Right lobe of liver (tissue), 6 donors: Measurements from ENCODE around the gene ISG15. TPM values are rescaled to one million over a fixed set of nuclear protein-coding genes. Genes with fewer than 3 reads are reported as not detected.

ENCODE experiments used
- ATAC-seq, 4 donors: fragments of 200-7000 bp; cut with Tn5 transposase; one replicate each; pipeline ENCODE4 v1.9.1; 2020; ENCODE audit warnings: mild to moderate bottlenecking in 4 of 4, moderate library complexity in 4 of 4
- DNase-seq, 3 donors: peaks; one replicate each; pipeline ENCODE4 v3.0.0-alpha.2; 2020
- H3K27ac ChIP-seq, 3 donors: fragments of 200-600 bp; one replicate each; pipeline ENCODE4 v1.8.0; 2022
- H3K27me3 ChIP-seq, 2 donors: fragments of 200-600 bp; one replicate each; pipeline ENCODE4 v1.8.0; 2022
- H3K36me3 ChIP-seq, 4 donors: fragments of 200-600 bp; sonication (generic) in 1 of 4; one replicate each; pipeline versions ENCODE4 v1.5.1 to v1.8.0; 2017 to 2022; ENCODE audit warnings: control low read depth in 1 of 4
- H3K4me1 ChIP-seq, 4 donors: fragments of 200-600 bp; sonication (generic) in 1 of 4; one replicate each; pipeline versions ENCODE4 v1.5.1 to v1.8.0; 2017 to 2022; ENCODE audit warnings: control low read depth in 1 of 4
- H3K4me3 ChIP-seq, 3 donors: fragments of 200-600 bp; one replicate each; pipeline ENCODE4 v1.8.0; 2022
- H3K9me3 ChIP-seq, 4 donors: fragments of 200-600 bp; sonication (generic) in 1 of 4; one replicate each; pipeline versions ENCODE4 v1.5.1 to v1.8.0; 2017 to 2022; ENCODE audit warnings: control low read depth in 1 of 4
- CTCF ChIP-seq, 4 donors: fragments of 200-600 bp in 3 of 4; fragments of 450-650 bp in 1 of 4; IDR thresholded peaks; one replicate each; pipeline versions ENCODE4 v1.5.1 to v1.8.0; 2016 to 2022; ENCODE audit warnings: antibody characterized with exemption in 4 of 4, mild to moderate bottlenecking in 2 of 4
- POLR2A ChIP-seq: fragments of 450-650 bp; IDR thresholded peaks from one replicate; pipeline ENCODE4 v1.6.1; 2017; ENCODE audit warnings: antibody characterized with exemption, mild to moderate bottlenecking
- WGBS: methylation state at CpG from one replicate; pipeline ENCODE4 v1.1.6; 2018; ENCODE audit warnings: low coverage, low lambda C conversion rate; ENCODE audit not compliant: insufficient coverage; ENCODE audit errors: missing lambda C conversion rate; 5-methylcytosine and 5-hydroxymethylcytosine counted together
- intact Hi-C, 2 donors: fragments of 100-400 bp; cut with DNase I; formaldehyde crosslinking; loops; one replicate each; pipeline versions ENCODE4 v1.11.2 to v1.14.1; 2022
- small RNA-seq, 2 experiments: library from RNA; depleted of rRNA; stranded (forward); fragments of <200 nt; gene quantifications; one replicate each; pipeline ENCODE3, GENCODE V24; 2016
- total RNA-seq, 6 experiments: library from RNA; depleted of rRNA in 2 of 6; stranded (reverse); fragments of >200 nt in 2 of 6; fragmentation: NEBNext Ultra II Directional in 3 of 6; extraction: Animal tissue kit (Norgen Biotek cat#: 25700) in 3 of 6; gene quantifications; one replicate each; pipeline versions ENCODE4 v1.1.0 to v1.2.4, GENCODE V29; 2016 to 2023
- donor health status: DM: no; HTN: yes; CAD: no.
- donor health status: DM: no; HTN: no; CAD: no.
- donor health status: DM: no; HTN: no; CAD: no.
- donor health status: DM: no; HTN: yes; CAD: no.
- donor health status: DM: no; HTN: yes; CAD: no.

Gene ISG15
- total RNA-seq, 6 experiments from 2014 or later, result 16.3 to 98.7 (median 26.4) TPM

- intact Hi-C loops, result loop anchor here in 1 of 2 donors (10.0 kb wide), 1 partner anchor 78 kb away; the partner anchor contains the start of gene PERM1
- peaks cover 0 to 15% (median 3%) of the 10 kb centered on the region in 4 donors for H3K4me1 ChIP-seq
- H3K27me3 ChIP-seq, result peaks cover 0 to 20% of the 10 kb centered on the region in 2 donors
- H3K36me3 ChIP-seq, result no peaks in the 10 kb centered on the region
- TF ChIP-seq CTCF (IDR thresholded peaks at IDR 0.05) (no peak), POLR2A (no peak)
- DNase-seq, result no peak
- H3K9me3 ChIP-seq, result no peaks in the 10 kb centered on the region
- 20% methylated on average over 7 of the region's 29 CpGs for WGBS
- H3K27ac ChIP-seq, result no peak overlapping the region
- H3K4me3 ChIP-seq, result no peak overlapping the region
- no peak for ATAC-seq
Measured at GRCh38 chr1:1062348-1063163, 49.3 kb downstream of the ISG15 start.

GRCh38 chr1:1063261-1063944, 50.1 kb downstream of the ISG15 start:
- H3K4me3 ChIP-seq, result no peak overlapping the region
- DNase-seq (no peak), ATAC-seq (peak in 1 of 4 donors; percentile 1)
- H3K36me3 ChIP-seq, result no peaks in the 10 kb centered on the region
- intact Hi-C loops, result loop anchor here in 1 of 2 donors (10.0 kb wide), 1 partner anchor 79 kb away; the partner anchor contains the start of gene PERM1
- H3K27me3 ChIP-seq, result peaks cover 0 to 20% of the 10 kb centered on the region in 2 donors
- WGBS, result 60% methylated on average over 1 of the region's 24 CpGs
- no peaks in the 10 kb centered on the region for H3K9me3 ChIP-seq
- peaks cover 0 to 12% (median 3%) of the 10 kb centered on the region in 4 donors for H3K4me1 ChIP-seq
- TF ChIP-seq POLR2A (no peak), CTCF (IDR thresholded peaks at IDR 0.05) (no peak)
- H3K27ac ChIP-seq, result no peak overlapping the region

Small RNA genes within 50 kb of the gene (small RNA-seq; reads per million reads assigned to genes)
- 0 reads per million in 2 experiments for gene AL645608.3

Other genes starting within 250 kb of the ISG15 start
- 1 to 10 TPM; 2.1 to 4.3 (median 3.7) TPM for gene SAMD11, start 89.6 kb upstream of the ISG15 start, total RNA-seq
- gene NOC2L, start 54.2 kb upstream of the ISG15 start, total RNA-seq, result 10 to 100 TPM; 28.9 to 36.8 (median 30.2) TPM
- 1 to 10 TPM; 1.9 to 6.7 (median 4.3) TPM for gene KLHL17, start 52.9 kb upstream of the ISG15 start, total RNA-seq
- 1 to 10 TPM in 1 of 6 experiments, under 1 TPM in 4, not detected in 1; 0.11 to 2.4 (median 0.26) TPM for gene PLEKHN1, start 47.0 kb upstream of the ISG15 start, total RNA-seq
- under 1 TPM in 4 of 6 experiments, not detected in 2; 0.18 to 0.46 (median 0.28) TPM for gene PERM1, start 31.4 kb upstream of the ISG15 start, total RNA-seq
- 10 to 100 TPM in 2 of 6 experiments, 1 to 10 TPM in 4; 1.6 to 21.5 (median 5.2) TPM for gene HES4, start 13.4 kb upstream of the ISG15 start, total RNA-seq
- 10 to 100 TPM; 14.2 to 44.5 (median 35.2) TPM for gene AGRN, start 6.6 kb downstream of the ISG15 start, total RNA-seq
- gene RNF223, start 60.8 kb downstream of the ISG15 start, total RNA-seq, result not detected
- gene C1orf159, start 102.6 kb downstream of the ISG15 start, total RNA-seq, result 1 to 10 TPM; 4.0 to 7.7 (median 6.4) TPM
- gene TTLL10, start 160.4 kb downstream of the ISG15 start, total RNA-seq, result not detected
- gene TNFRSF18, start 193.1 kb downstream of the ISG15 start, total RNA-seq, result under 1 TPM in 2 of 6 experiments, not detected in 4; 0.24 to 0.27 TPM
- under 1 TPM in 4 of 6 experiments, not detected in 2; 0.20 to 0.99 (median 0.28) TPM for gene TNFRSF4, start 200.7 kb downstream of the ISG15 start, total RNA-seq
- gene SDF4, start 218.5 kb downstream of the ISG15 start, total RNA-seq, result 100 to 1,000 TPM; 112 to 148 (median 142) TPM
- 10 to 100 TPM in 2 of 6 experiments, 1 to 10 TPM in 4; 6.3 to 14.3 (median 7.8) TPM for gene B3GALT6, start 218.7 kb downstream of the ISG15 start, total RNA-seq
- gene C1QTNF12, start 233.2 kb downstream of the ISG15 start, total RNA-seq, result 1 to 10 TPM in 4 of 6 experiments, under 1 TPM in 1, not detected in 1; 0.40 to 4.0 (median 1.1) TPM